ENCODE data around the gene DHX16. TPM values are rescaled to one million over a fixed set of nuclear protein-coding genes. Genes with fewer than 3 reads are reported as not detected.
"Not testable (repeated sequence)": the region's sequence is repeated elsewhere in the genome, so short reads cannot be mapped to it uniquely, and the experiment has no call there.

DHX16 gene
- polyA plus RNA-seq, 3 donors = 43.5 to 46.2 (median 45.6) TPM

GRCh38 chr6:30681766-30682142, 8.9 kb upstream of the DHX16 start:
- DNase-seq (ENCODE audit: low read depth in 3 of 3, low spot score in 2 of 3) = no peak

GRCh38 chr6:30679765-30680535, 7.1 kb upstream of the DHX16 start:
- DNase-seq (ENCODE audit: low read depth in 3 of 3, low spot score in 2 of 3) = no peak

- no peak for DNase-seq (ENCODE audit: low read depth in 3 of 3, low spot score in 2 of 3)
These were observed 6.3 kb upstream of the DHX16 start for GRCh38 chr6:30678964-30679726.

GRCh38 chr6:30676660-30677285, 4.0 kb upstream of the DHX16 start:
- DNase-seq (ENCODE audit: low read depth in 3 of 3, low spot score in 2 of 3) = no peak

- no peak for DNase-seq (ENCODE audit: low read depth in 3 of 3, low spot score in 2 of 3)
These were observed 1.9 kb downstream of the DHX16 start for GRCh38 chr6:30670760-30671527.

GRCh38 chr6:30666300-30666699, 6.5 kb downstream of the DHX16 start:
- DNase-seq (ENCODE audit: low read depth in 3 of 3, low spot score in 2 of 3) = not testable (repeated sequence)

- DNase-seq (ENCODE audit: low read depth in 3 of 3, low spot score in 2 of 3) = no peak
These were observed 7.6 kb downstream of the DHX16 start for GRCh38 chr6:30664994-30665767.

- DNase-seq (ENCODE audit: low read depth in 3 of 3, low spot score in 2 of 3) = not testable (repeated sequence)
These were observed 14.9 kb downstream of the DHX16 start for GRCh38 chr6:30657922-30658321.

- DNase-seq (ENCODE audit: low read depth in 3 of 3, low spot score in 2 of 3) = no peak
These were observed 15.4 kb downstream of the DHX16 start for GRCh38 chr6:30657454-30657853.

GRCh38 chr6:30656513-30656912, 16.3 kb downstream of the DHX16 start:
- no peak for DNase-seq (ENCODE audit: low read depth in 3 of 3, low spot score in 2 of 3)

- no peak for DNase-seq (ENCODE audit: low read depth in 3 of 3, low spot score in 2 of 3)
These were observed 17.1 kb downstream of the DHX16 start for GRCh38 chr6:30655743-30656094.

GRCh38 chr6:30654798-30655742, 17.7 kb downstream of the DHX16 start:
- DNase-seq (ENCODE audit: low read depth in 3 of 3, low spot score in 2 of 3) = no peak

GRCh38 chr6:30651143-30651542, 21.7 kb downstream of the DHX16 start:
- DNase-seq (ENCODE audit: low read depth in 3 of 3, low spot score in 2 of 3) = no peak

GRCh38 chr6:30647242-30648116, 25.3 kb downstream of the DHX16 start:
- peak; percentile 53 to 69 (median 62) for DNase-seq (ENCODE audit: low read depth in 3 of 3, low spot score in 2 of 3)

- DNase-seq (ENCODE audit: low read depth in 3 of 3, low spot score in 2 of 3) = peak; percentile 65 to 74 (median 73)
These were observed 26.2 kb downstream of the DHX16 start, which contains the start of gene C6orf136 for GRCh38 chr6:30646450-30647241. Gene C6orf136, plus strand, starts transcription at chr6:30647133. Its CDS starts 99 bp downstream, at chr6:30647232.

- DNase-seq (ENCODE audit: low read depth in 3 of 3, low spot score in 2 of 3) = no peak
These were observed 26.8 kb downstream of the DHX16 start for GRCh38 chr6:30645989-30646388.

GRCh38 chr6:30644769-30645168, 28.0 kb downstream of the DHX16 start:
- DNase-seq (ENCODE audit: low read depth in 3 of 3, low spot score in 2 of 3) = no peak

Measured in right renal cortex interstitium (tissue), 3 donors.